Activated B cell treated with CpG ODN at 0.5 μM for 24 hours (primary cell): ENCODE data around the gene GIPC3. TPM values are rescaled to one million over a fixed set of nuclear protein-coding genes. Genes with fewer than 3 reads are reported as not detected.

Experiments used
- ATAC-seq: fragments of 200-7000 bp; cut with Tn5 transposase; one replicate; pipeline ENCODE4 v1.10.0; 2021; ENCODE audit warnings: low read depth, mild to moderate bottlenecking, moderate library complexity
- CTCF ChIA-PET: fragments of 350-600 bp; sonication (Branson Sonifier 250); formaldehyde crosslinking; loops from one replicate; lab custom pipeline; 2021; ENCODE audit warnings: antibody characterized with exemption; lab: Charles Lee
- POLR2A ChIA-PET: fragments of 350-600 bp; sonication (Branson Sonifier 250); formaldehyde crosslinking; loops from one replicate; lab custom pipeline; 2021; ENCODE audit warnings: antibody characterized with exemption; lab: Charles Lee
- DNase-seq: peaks from one replicate; pipeline ENCODE4 v3.0.0; 2022
- H3K27ac Mint-ChIP-seq: one replicate; pipeline ENCODE4 v1.8.0; 2020; ENCODE audit warnings: mixed read lengths
- H3K27me3 Mint-ChIP-seq: one replicate; pipeline ENCODE4 v1.8.0; 2021; ENCODE audit warnings: mixed read lengths
- H3K36me3 Mint-ChIP-seq: one replicate; pipeline ENCODE4 v1.8.0; 2021; ENCODE audit warnings: low read depth, mixed read lengths
- H3K4me1 Mint-ChIP-seq: one replicate; pipeline ENCODE4 v1.8.0; 2021; ENCODE audit warnings: mixed read lengths
- H3K4me3 Mint-ChIP-seq: one replicate; pipeline ENCODE4 v1.8.0; 2020; ENCODE audit warnings: mild to moderate bottlenecking, mixed read lengths
- H3K9me3 Mint-ChIP-seq: one replicate; pipeline ENCODE4 v1.8.0; 2020; ENCODE audit warnings: mixed read lengths
- intact Hi-C: fragments of 100-400 bp; cut with micrococcal nuclease; formaldehyde crosslinking; loops from one replicate; pipeline ENCODE4 v1.15.1; 2024
- total RNA-seq: library from RNA; stranded (reverse); gene quantifications from 2 replicates; pipeline ENCODE4 v1.2.3, GENCODE V29; 2022
- TF ChIP-seq, protein P1 (sequence below): fragments of 200-600 bp; IDR thresholded peaks from one replicate; pipeline ENCODE4 v1.8.0; 2022; ENCODE audit warnings: antibody characterized with exemption, mild to moderate bottlenecking

Gene GIPC3
- total RNA-seq, 1 donor from 2014 or later, result 0.29 TPM

DNA sequence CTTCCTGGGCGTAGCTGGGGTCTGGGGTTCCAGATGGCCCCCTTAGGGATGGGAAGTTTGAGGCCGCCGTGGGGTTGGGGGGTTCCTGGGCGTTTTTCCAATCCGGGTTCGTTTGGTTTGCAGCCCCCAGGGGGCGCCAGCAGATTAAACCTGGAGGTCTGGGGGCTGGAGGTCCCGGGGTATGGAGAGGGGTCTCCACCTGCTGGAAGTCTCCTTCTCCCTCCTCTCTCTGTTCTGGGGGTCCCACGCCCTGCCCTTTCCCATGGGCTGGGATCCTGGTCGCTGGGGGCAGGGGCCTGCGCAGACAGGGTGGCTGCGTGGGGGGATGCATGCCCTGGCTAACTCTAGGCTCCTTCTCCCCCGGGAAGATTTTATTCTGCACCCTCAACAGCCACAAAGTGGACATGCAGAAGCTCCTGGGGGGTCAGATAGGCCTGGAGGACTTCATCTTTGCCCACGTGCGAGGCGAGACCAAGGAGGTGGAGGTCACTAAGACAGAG lies 899 bp downstream of the GIPC3 start:
- ChIA-PET CTCF (interaction anchor here (1.1 to 3.1 kb wide), 3 partner anchors 33 to 121 kb away, joined by 3 to 15 read pairs (median 5); no protein-coding TSS in a partner anchor), POLR2A (interaction anchor here (0.7 kb wide), 1 partner anchor 28 kb away, joined by 3 read pairs; no protein-coding TSS in a partner anchor)
- no peaks in the 10 kb centered on the region for H3K36me3 Mint-ChIP-seq
- DNase-seq, result peak; percentile 46
- intact Hi-C loops, result loop anchor here (1.0 kb wide), 2 partner anchors 32 to 120 kb away; no protein-coding TSS in a partner anchor
- H3K27ac Mint-ChIP-seq, result no peak overlapping the region
- no peaks in the 10 kb centered on the region for H3K9me3 Mint-ChIP-seq
- peaks cover 2% of the 10 kb centered on the region for H3K27me3 Mint-ChIP-seq
- ATAC-seq, result peak; percentile 45
- TF ChIP-seq, protein P1, sequence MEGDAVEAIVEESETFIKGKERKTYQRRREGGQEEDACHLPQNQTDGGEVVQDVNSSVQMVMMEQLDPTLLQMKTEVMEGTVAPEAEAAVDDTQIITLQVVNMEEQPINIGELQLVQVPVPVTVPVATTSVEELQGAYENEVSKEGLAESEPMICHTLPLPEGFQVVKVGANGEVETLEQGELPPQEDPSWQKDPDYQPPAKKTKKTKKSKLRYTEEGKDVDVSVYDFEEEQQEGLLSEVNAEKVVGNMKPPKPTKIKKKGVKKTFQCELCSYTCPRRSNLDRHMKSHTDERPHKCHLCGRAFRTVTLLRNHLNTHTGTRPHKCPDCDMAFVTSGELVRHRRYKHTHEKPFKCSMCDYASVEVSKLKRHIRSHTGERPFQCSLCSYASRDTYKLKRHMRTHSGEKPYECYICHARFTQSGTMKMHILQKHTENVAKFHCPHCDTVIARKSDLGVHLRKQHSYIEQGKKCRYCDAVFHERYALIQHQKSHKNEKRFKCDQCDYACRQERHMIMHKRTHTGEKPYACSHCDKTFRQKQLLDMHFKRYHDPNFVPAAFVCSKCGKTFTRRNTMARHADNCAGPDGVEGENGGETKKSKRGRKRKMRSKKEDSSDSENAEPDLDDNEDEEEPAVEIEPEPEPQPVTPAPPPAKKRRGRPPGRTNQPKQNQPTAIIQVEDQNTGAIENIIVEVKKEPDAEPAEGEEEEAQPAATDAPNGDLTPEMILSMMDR, result peak; percentile 45
- no peaks in the 10 kb centered on the region for H3K4me1 Mint-ChIP-seq
- H3K4me3 Mint-ChIP-seq, result peak overlapping the region; percentile 48

DNA sequence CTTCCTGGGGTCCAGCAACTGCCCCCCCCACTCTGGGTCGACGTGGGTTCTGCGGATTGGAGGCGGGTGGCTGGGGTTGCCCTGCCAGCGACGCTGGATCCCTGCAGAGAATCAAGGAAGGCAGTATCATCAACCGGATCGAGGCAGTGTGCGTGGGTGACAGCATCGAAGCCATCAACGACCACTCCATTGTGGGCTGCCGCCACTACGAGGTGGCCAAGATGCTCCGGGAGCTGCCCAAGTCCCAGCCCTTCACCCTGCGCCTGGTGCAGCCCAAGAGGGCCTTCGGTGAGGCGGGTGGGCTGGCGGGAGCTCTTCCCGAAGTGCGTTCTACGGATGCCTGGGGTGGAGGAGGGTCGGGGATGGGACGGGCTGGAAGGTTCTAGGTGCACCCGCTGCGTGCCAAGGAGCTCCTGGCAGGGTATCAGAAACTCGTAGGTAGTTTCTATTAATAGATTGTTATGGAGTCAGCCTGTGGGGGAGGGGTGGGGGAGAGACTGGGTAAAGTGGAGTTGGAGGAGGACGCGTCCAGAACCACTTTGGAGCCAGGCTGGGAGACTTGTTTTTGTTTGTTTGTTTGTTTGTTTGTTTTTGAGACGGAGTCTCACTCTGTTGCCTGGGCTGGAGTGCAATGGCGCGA lies 1.5 kb downstream of the GIPC3 start:
- no peak overlapping the region for H3K27ac Mint-ChIP-seq
- CTCF ChIA-PET, result interaction anchor here (3.1 kb wide), 1 partner anchor 41 kb away, joined by 15 read pairs; no protein-coding TSS in a partner anchor
- DNase-seq (no peak), ATAC-seq (no peak)
- no peak overlapping the region for H3K4me3 Mint-ChIP-seq
- intact Hi-C loops, result loop anchor here (1.0 kb wide), 2 partner anchors 31 to 119 kb away; no protein-coding TSS in a partner anchor
- H3K36me3 Mint-ChIP-seq, result no peaks in the 10 kb centered on the region
- H3K9me3 Mint-ChIP-seq, result no peaks in the 10 kb centered on the region
- POLR2A ChIA-PET, result interaction anchor here (0.7 kb wide), 1 partner anchor 29 kb away, joined by 3 read pairs; no protein-coding TSS in a partner anchor
- peaks cover 2% of the 10 kb centered on the region for H3K27me3 Mint-ChIP-seq
- no peaks in the 10 kb centered on the region for H3K4me1 Mint-ChIP-seq
- TF ChIP-seq, protein P1, result no peak

DNA sequence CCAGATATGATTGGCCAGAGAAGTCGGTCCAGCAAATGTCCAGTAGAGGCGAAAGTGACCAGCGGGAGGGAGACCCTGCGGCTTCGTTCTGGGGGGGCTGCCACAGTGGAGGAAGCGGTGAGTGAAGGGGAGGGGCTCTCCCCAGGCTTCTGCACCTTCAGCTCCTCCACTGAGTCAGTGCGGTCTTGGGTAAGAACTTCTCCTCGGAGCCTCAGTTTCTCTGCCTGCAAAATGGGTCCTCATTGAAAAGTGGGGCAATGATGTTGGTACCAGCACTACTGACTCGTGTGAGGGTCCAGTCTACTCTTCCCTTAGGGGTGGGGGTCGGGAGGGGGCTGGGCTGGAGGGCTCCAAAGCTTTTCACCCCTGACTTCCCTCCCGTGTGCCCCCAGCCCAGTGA lies 4.2 kb downstream of the GIPC3 start:
- Mint-ChIP-seq H3K4me1 (no peaks in the 10 kb centered on the region), H3K4me3 (no peak overlapping the region), H3K27ac (no peak overlapping the region), H3K36me3 (no peaks in the 10 kb centered on the region), H3K9me3 (no peaks in the 10 kb centered on the region), H3K27me3 (no peaks in the 10 kb centered on the region)
- ATAC-seq (no peak), DNase-seq (no peak)
- TF ChIP-seq, protein P1, result no peak
- intact Hi-C loops, result no loop called here
- ChIA-PET CTCF (no interaction called here), POLR2A (no interaction called here)

DNA sequence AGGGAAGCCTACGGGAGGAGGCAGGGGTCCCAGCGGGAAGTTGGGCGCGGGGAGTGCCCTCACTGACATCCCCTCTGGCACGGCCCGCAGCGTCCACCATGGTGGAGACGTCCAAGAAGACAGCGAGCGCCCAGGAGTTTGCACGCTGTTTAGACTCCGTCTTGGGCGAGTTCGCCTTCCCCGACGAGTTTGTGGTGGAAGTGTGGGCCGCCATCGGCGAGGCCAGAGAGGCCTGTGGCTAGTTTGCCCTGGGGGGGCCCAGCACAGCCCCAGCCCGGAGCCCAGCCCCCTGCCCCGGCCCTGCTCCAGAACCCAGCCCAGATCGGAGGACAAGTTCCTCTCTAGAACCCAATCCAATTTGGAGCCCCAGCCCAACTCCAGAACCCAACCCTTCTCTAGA lies 4.7 kb downstream of the GIPC3 start:
- no peak for DNase-seq
- ATAC-seq, result no peak
- CTCF ChIA-PET, result no interaction called here
- TF ChIP-seq, protein P1, result no peak
- intact Hi-C loops, result no loop called here
- Mint-ChIP-seq H3K4me1 (no peaks in the 10 kb centered on the region), H3K27ac (no peak overlapping the region), H3K4me3 (no peak overlapping the region), H3K36me3 (no peaks in the 10 kb centered on the region), H3K27me3 (no peaks in the 10 kb centered on the region), H3K9me3 (no peaks in the 10 kb centered on the region)
- POLR2A ChIA-PET, result interaction anchor here (1.2 kb wide), 1 partner anchor 15 kb away, joined by 3 read pairs; no protein-coding TSS in a partner anchor

DNA sequence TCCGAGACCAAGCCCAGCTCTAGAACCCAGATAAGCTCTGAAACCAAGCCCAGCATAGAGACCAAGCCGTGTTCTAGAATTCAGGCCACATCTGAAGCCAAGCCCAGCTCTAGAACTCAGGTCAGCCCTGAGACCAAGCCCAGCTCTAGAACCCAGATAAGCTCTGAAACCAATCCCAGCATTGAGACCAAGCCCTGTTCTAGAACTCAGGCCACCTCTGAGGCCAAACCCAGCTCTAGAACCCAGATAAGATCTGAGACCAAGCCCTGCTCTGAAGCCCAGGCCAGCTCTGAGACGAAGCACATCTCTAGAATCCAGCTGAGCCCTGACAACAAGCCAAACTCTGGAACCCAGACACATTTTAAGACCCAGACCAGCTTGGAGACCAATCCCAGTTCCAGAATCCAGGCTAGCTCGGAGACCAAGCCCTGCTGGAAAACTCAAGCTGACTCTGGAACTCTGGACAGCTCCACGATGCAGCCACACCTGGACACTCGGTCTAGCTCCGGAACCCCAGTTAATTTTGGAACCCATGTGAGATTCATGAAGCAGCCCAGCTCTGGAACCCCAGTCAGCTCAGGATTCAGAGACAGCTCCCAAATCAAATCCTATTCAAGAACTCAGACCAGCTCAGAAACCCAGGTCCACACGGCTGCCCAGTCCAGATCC lies 5.8 kb downstream of the GIPC3 start:
- TF ChIP-seq, protein P1, result no peak
- Mint-ChIP-seq H3K27me3 (no peaks in the 10 kb centered on the region), H3K9me3 (no peaks in the 10 kb centered on the region), H3K4me1 (no peaks in the 10 kb centered on the region), H3K36me3 (no peaks in the 10 kb centered on the region), H3K27ac (no peak overlapping the region), H3K4me3 (no peak overlapping the region)
- ChIA-PET CTCF (interaction anchor here (1.3 to 1.5 kb wide), 2 partner anchors 16 to 127 kb away, joined by 3 read pairs; partner anchors contain the start of gene TBXA2R), POLR2A (interaction anchor here (0.9 to 1.2 kb wide), 2 partner anchors 14 to 34 kb away, joined by 3 read pairs; no protein-coding TSS in a partner anchor)
- ATAC-seq (no peak), DNase-seq (no peak)
- intact Hi-C loops, result no loop called here
